ENCODE data around the gene SLCO3A1. TPM values are rescaled to one million over a fixed set of nuclear protein-coding genes. Genes with fewer than 3 reads are reported as not detected.
A peak's percentile ranks its signal among the peaks of the same experiment; 100 is the strongest.

The SLCO3A1 gene
- total RNA-seq, 1 donor: 17.2 TPM

DNA sequence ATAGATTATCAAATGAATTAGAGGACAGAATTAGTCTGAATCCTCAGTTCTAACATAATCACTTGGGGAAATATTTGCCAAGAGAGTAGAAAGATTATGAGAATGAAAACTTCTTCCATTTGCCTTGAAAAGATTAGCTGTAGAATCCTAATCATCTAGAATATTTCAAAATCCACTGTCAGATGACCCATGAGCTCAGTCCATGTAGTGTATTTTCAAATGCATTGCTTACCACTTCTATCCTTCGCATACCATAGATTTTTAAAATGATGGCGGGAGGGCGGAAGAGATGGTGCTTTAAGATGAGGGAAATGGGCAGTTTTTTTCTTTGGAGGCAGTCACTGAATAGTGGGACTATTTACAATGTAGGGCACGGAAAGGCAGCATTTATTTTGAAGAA, 136.3 kb downstream of the SLCO3A1 start:
- no peak for DNase-seq (ENCODE audit: low read depth in 2 of 3, low spot score in 2 of 3)

GRCh38 chr15:91992945-91993344, 139.4 kb downstream of the SLCO3A1 start:
- peak in 2 of 3 donors; percentile 14 to 52 for DNase-seq (ENCODE audit: low read depth in 2 of 3, low spot score in 2 of 3)

- no peak for DNase-seq (ENCODE audit: low read depth in 2 of 3, low spot score in 2 of 3)
Measured at GRCh38 chr15:91995146-91995545, 141.6 kb downstream of the SLCO3A1 start.

DNA sequence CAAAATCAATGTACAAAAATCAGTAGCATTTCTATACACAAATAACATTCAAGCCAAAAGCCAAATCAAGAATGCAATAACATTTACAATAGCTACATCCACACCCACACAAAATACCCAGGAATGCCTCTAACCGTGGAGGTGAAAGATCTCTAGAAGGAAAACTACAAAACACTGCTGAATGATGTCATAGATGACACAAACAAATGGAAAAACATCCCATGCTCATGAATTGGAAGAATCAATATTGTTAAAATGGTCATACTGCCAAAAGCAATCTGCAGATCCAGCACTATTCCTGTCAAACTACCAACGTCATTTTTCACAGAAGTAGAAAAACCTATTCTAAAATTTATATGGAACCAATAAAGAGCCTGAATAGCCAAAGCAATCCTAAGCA, 143.7 kb downstream of the SLCO3A1 start:
- DNase-seq (ENCODE audit: low read depth in 2 of 3, low spot score in 2 of 3): no peak

DNA sequence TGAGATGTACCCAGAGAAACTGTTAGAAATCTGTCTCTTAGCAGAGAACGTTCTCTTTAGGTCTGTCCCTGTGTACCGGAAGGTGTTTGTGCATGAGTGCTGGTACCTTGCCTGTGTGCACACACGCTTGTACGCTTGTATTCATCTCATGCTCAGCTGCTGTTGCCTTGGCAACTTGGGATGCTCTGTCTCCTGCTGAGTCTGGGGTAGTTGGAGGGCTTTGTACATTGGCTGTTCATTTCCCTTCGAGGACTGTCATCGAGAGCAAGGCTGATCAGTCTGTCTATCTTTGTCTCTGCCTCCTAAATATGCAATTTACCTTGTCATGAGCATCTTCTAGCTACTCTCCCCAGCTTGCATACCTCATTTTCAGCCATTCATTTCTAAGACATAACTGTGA, 147.2 kb downstream of the SLCO3A1 start:
- DNase-seq (ENCODE audit: low read depth in 2 of 3, low spot score in 2 of 3): no peak

- no peak for DNase-seq (ENCODE audit: low read depth in 2 of 3, low spot score in 2 of 3)
Measured at GRCh38 chr15:92001307-92001706, 147.8 kb downstream of the SLCO3A1 start.

GRCh38 chr15:92002666-92003065, 149.2 kb downstream of the SLCO3A1 start:
- DNase-seq (ENCODE audit: low read depth in 2 of 3, low spot score in 2 of 3): no peak

- DNase-seq (ENCODE audit: low read depth in 2 of 3, low spot score in 2 of 3): no peak
Measured at GRCh38 chr15:92003515-92004067, 150.1 kb downstream of the SLCO3A1 start.

GRCh38 chr15:92005154-92005553, 151.6 kb downstream of the SLCO3A1 start:
- no peak for DNase-seq (ENCODE audit: low read depth in 2 of 3, low spot score in 2 of 3)

DNA sequence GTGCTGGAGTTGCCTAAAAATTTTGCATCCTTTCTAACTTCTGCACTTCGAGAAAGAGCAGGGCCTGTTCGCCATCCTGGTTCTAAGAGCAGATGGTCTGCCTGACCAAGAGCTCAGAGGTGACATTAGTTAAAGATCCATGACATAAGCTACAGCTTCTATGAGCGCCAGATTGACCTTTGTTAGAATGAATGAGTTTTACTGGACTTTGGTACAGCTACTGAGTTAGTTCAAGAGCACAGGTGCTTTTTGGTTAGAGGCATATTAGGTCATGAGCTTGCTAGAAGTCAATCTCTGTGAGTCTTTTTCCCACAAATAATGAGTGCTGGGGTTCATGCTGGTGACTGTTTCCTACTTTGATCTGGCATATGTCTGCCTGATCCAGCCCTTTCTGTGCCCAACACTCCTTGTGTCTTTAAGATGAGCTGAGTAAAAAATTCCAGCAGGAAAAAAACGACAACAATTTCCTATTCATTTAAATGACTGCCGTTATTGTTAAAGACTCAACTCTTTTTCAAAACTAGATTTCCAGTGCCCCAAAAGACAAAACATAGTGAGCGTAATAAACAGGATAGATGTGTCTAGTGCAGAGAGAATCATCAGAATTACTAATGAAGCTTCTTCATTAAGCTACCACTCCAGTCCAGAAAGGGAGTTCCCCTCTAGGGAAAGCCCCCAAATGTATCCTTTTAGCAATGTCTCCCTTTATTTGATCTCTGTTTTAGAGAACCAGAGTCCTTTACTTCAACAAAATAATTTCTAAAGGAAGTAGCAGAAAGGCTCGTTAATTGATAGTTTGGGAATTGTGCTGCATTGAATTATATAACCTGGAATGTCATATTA, 152.9 kb downstream of the SLCO3A1 start:
- no peak for DNase-seq (ENCODE audit: low read depth in 2 of 3, low spot score in 2 of 3)

GRCh38 chr15:92009162-92009561, 155.7 kb downstream of the SLCO3A1 start:
- no peak for DNase-seq (ENCODE audit: low read depth in 2 of 3, low spot score in 2 of 3)

GRCh38 chr15:92011611-92012367, 158.3 kb downstream of the SLCO3A1 start:
- no peak for DNase-seq (ENCODE audit: low read depth in 2 of 3, low spot score in 2 of 3)

GRCh38 chr15:92012368-92012629, 158.8 kb downstream of the SLCO3A1 start:
- DNase-seq (ENCODE audit: low read depth in 2 of 3, low spot score in 2 of 3): no peak

- no peak for DNase-seq (ENCODE audit: low read depth in 2 of 3, low spot score in 2 of 3)
Measured at GRCh38 chr15:92012881-92013280, 159.4 kb downstream of the SLCO3A1 start.

GRCh38 chr15:92014281-92015030, 160.9 kb downstream of the SLCO3A1 start:
- peak in 1 of 3 donors; percentile 60 for DNase-seq (ENCODE audit: low read depth in 2 of 3, low spot score in 2 of 3)

DNA sequence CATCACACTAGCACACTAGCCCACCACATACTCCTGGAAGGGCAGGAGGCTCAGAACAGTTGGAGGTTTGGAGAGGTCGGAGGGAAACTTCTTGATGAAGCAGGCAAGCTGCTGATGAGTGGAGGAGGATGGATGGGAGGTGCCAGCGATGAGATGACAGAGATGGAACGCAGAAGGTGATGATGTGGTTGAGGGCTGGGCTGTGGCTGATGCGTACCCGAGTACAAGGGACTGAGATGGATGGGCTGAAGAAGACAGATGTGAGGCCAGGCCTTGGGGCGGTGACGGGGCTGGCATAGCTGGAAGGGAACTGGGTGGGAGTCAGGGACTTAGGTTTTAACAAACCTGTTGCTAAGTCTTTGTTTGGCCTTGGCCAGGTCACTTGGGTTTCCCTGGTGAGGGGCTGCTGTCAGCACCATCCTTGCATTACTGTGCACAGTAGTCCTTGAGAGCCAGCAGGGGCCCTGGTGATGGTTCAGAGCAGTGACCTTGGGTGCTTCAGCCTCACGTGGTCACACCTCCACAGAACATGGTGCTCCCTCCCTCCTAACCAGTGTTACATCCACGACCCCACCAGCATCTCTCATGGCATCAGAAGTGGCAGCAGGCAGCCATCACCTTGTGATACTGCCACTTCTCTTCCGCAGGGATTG, 164.5 kb downstream of the SLCO3A1 start:
- no peak for DNase-seq (ENCODE audit: low read depth in 2 of 3, low spot score in 2 of 3)

DNA sequence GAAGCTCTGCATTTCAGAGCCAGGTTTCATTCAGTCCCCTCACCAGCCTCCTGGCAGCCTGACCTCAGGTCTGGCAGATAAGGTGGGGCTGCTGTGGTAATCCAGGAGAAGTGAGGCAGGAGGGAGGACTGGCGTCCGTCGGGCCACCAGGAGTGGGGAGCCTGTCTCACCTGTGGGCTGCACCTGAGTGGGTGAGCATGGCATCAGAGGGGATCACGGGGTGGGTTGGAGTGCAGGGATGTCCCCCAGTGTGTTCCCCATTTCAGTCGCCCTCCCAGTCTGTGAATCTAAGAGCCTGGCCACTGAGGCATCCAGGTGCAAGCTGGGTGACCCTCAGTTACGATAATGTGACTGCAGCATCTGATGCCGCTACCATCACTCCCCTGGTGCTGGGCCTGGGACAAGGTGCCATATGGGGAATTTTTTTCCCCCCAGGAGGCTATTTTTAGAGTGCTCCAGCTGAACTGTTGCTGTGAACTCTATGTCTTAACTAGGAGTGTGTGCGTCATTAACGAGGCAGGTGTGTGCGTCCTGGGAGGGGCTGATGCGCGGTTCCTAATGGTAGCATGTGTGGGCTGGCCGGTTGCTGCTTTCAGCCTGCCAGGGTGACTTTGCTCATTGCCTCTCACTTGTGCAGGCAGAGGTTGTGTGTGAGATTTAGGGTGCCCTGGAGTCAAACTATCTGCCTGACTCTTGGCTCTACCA, 165.2 kb downstream of the SLCO3A1 start:
- DNase-seq (ENCODE audit: low read depth in 2 of 3, low spot score in 2 of 3): no peak

- no peak for DNase-seq (ENCODE audit: low read depth in 2 of 3, low spot score in 2 of 3)
Measured at GRCh38 chr15:92019706-92020105, 166.2 kb downstream of the SLCO3A1 start.

DNA sequence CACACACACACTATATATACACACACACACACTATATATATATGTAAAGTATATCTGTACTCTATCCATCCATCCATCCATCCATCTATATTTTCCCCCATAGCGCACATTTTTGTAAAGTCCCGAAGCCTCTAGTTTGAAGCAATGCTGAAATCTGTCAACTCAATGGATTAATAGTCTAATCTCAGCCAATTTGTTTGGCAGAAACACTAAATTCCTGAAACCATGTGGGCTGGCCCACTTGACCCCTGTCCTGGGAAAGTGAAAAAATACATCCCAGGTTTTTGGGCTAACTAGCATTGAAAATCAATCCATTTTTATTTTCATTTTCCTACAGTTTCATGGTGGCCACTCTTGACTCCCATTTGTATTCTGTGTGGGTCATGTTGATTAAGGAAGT, 166.7 kb downstream of the SLCO3A1 start:
- DNase-seq (ENCODE audit: low read depth in 2 of 3, low spot score in 2 of 3): no peak

DNA sequence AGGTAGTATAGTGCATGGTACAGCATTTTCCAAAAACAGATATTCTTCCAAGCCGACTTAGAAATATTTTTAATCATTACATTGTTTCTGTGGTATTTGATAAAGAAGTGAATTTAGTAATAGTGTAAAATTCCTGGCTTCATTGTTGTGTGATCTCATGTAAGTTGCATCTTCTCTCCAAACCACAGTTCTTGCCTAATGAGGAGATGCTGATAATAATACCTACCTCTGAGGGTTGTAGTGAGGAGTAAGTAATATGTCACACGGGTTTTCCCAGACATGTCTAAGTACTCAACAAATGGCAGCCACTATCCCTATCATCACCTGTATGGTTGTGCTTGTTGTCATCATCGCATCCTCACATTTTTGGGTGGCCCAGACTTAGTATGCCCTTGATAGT, 167.3 kb downstream of the SLCO3A1 start:
- DNase-seq (ENCODE audit: low read depth in 2 of 3, low spot score in 2 of 3): no peak

All from hematopoietic multipotent progenitor cell (in vitro differentiated cells).